OCI-LY1 (cell line): ENCODE data around the gene PCDHGA2.
"Not testable (repeated sequence)": the region's sequence is repeated elsewhere in the genome, so short reads cannot be mapped to it uniquely, and the experiment has no call there.

Experiments used
- H2AFZ ChIP-seq: fragments of 200-600 bp; sonication (generic), shearing (Covaris generic); 2 replicates; pipeline ENCODE4 v1.6.0; 2014; ENCODE audit warnings: antibody characterized with exemption, mild to moderate bottlenecking, low read length
- H3F3A ChIP-seq: fragments of 200-600 bp; sonication (generic), shearing (Covaris generic); 2 replicates; pipeline ENCODE4 v1.6.0; 2014; ENCODE audit warnings: mild to moderate bottlenecking, antibody characterized with exemption, low read length, moderate library complexity; ENCODE audit not compliant: insufficient read depth
- H3K27ac ChIP-seq: fragments of 200-600 bp; sonication (generic); 2 replicates; pipeline ENCODE4 v1.5.1; 2014; ENCODE audit warnings: low read length, mixed run types, mild to moderate bottlenecking, low read depth; ENCODE audit not compliant: poor library complexity, severe bottlenecking
- H3K27me3 ChIP-seq: fragments of 200-600 bp; sonication (generic); 2 replicates; pipeline ENCODE4 v1.6.0; 2014; ENCODE audit warnings: antibody characterized with exemption, mild to moderate bottlenecking, low read length, moderate library complexity; ENCODE audit not compliant: insufficient read depth
- H3K36me3 ChIP-seq: fragments of 200-600 bp; sonication (generic); 2 replicates; pipeline ENCODE4 v1.6.1; 2014; ENCODE audit warnings: mild to moderate bottlenecking, antibody characterized with exemption, low read length, moderate library complexity, mixed read lengths; ENCODE audit not compliant: insufficient read depth
- H3K4me1 ChIP-seq: fragments of 200-600 bp; sonication (generic); 2 replicates; pipeline ENCODE4 v1.5.1; 2014; ENCODE audit warnings: mild to moderate bottlenecking, low read length, moderate library complexity; ENCODE audit not compliant: insufficient read depth, severe bottlenecking
- H3K4me2 ChIP-seq: fragments of 200-600 bp; sonication (generic), shearing (Covaris generic); 2 replicates; pipeline ENCODE4 v1.6.1; 2014; ENCODE audit warnings: low read length
- H3K4me3 ChIP-seq: fragments of 200-600 bp; sonication (generic); 2 replicates; pipeline ENCODE4 v1.5.1; 2014; ENCODE audit warnings: low read length, low read depth, mild to moderate bottlenecking, mixed read lengths; ENCODE audit not compliant: poor library complexity, severe bottlenecking
- H3K79me2 ChIP-seq: fragments of 200-600 bp; shearing (Covaris generic); 2 replicates; pipeline ENCODE4 v1.6.1; 2016; ENCODE audit warnings: mixed run types, low read length, mixed read lengths; ENCODE audit not compliant: insufficient read depth
- H3K9ac ChIP-seq: fragments of 200-600 bp; sonication (generic), shearing (Covaris generic); 2 replicates; pipeline ENCODE4 v1.6.1; 2014; ENCODE audit warnings: mild to moderate bottlenecking, low read length, mixed read lengths
- H3K9me2 ChIP-seq: fragments of 200-600 bp; sonication (generic), shearing (Covaris generic); 2 replicates; pipeline ENCODE4 v1.6.1; 2014; ENCODE audit warnings: low read depth, mild to moderate bottlenecking, low read length, mixed read lengths
- H3K9me3 ChIP-seq: fragments of 200-600 bp; shearing (Covaris generic); 2 replicates; pipeline ENCODE4 v1.6.1; 2014; ENCODE audit warnings: low read length, mixed read lengths
- H4K20me1 ChIP-seq: fragments of 200-600 bp; sonication (generic), shearing (Covaris generic); 2 replicates; pipeline ENCODE4 v1.6.0; 2016; ENCODE audit warnings: mild to moderate bottlenecking, low read length; ENCODE audit not compliant: insufficient read depth
- CTCF ChIP-seq: fragments of 200-600 bp; sonication (generic), shearing (Covaris generic); IDR thresholded peaks from 2 replicates; pipeline ENCODE4 v1.5.1; 2017; ENCODE audit warnings: mild to moderate bottlenecking, antibody characterized with exemption, low read length, moderate library complexity, mixed read lengths
- EZH2 ChIP-seq: fragments of 200-600 bp; sonication (generic), shearing (Covaris generic); IDR thresholded peaks from 2 replicates; pipeline ENCODE4 v1.8.0; 2017; ENCODE audit warnings: borderline replicate concordance, mixed run types, mild to moderate bottlenecking, antibody characterized with exemption, low read length, moderate library complexity, mixed read lengths

PCDHGA2 gene

GRCh38 chr5:141345327-141345726, 6.8 kb downstream of the PCDHGA2 start:
- no peak overlapping the region for H3K9ac ChIP-seq
- TF ChIP-seq CTCF (no peak), EZH2 (no peak)
- H3K4me3 ChIP-seq, result no peak overlapping the region
- H3K79me2 ChIP-seq, result no peaks in the 10 kb centered on the region
- H2AFZ ChIP-seq, result no peak overlapping the region
- H3K27ac ChIP-seq, result no peak overlapping the region
- no peaks in the 10 kb centered on the region for H3F3A ChIP-seq
- no peak overlapping the region for H3K4me2 ChIP-seq
- no peaks in the 10 kb centered on the region for H3K36me3 ChIP-seq
- H3K4me1 ChIP-seq, result peaks cover under 1% of the 10 kb centered on the region
- H4K20me1 ChIP-seq, result no peaks in the 10 kb centered on the region
- peaks cover 12% of the 10 kb centered on the region; the same call in 1 of the 2 replicates for H3K9me3 ChIP-seq
- H3K27me3 ChIP-seq, result no peaks in the 10 kb centered on the region
- no peaks in the 10 kb centered on the region for H3K9me2 ChIP-seq

- not testable (repeated sequence) for H3K79me2 ChIP-seq, H3K4me1 ChIP-seq, H4K20me1 ChIP-seq, H3K4me2 ChIP-seq, H3K27me3 ChIP-seq, H3F3A ChIP-seq, H2AFZ ChIP-seq, H3K9me2 ChIP-seq, H3K9ac ChIP-seq, H3K27ac ChIP-seq, H3K4me3 ChIP-seq, H3K36me3 ChIP-seq
- H3K9me3 ChIP-seq, result peaks cover 16% of the 10 kb centered on the region; the same call in 1 of the 2 replicates
Observed at GRCh38 chr5:141346017-141346416, 7.5 kb downstream of the PCDHGA2 start.

GRCh38 chr5:141349917-141350619, 11.5 kb downstream of the PCDHGA2 start, which contains the start of gene PCDHGB1:
Gene PCDHGB1 (plus strand): TSS chr5:141350099. CDS start chr5:141350261, 162 bp downstream.
- no peaks in the 10 kb centered on the region for H3K79me2 ChIP-seq
- peak within 1 kb of the TSS; percentile 77 for H3K4me2 ChIP-seq
- H3K27ac ChIP-seq, result no peak within 1 kb of the TSS
- no peaks in the 10 kb centered on the region for H3K27me3 ChIP-seq
- H3K9me3 ChIP-seq, result peaks cover 14% of the 10 kb centered on the region
- no peaks in the 10 kb centered on the region for H3K9me2 ChIP-seq
- H3K36me3 ChIP-seq, result peaks cover 16% of the 10 kb centered on the region
- peak within 1 kb of the TSS; percentile 79 for H3K9ac ChIP-seq
- TF ChIP-seq CTCF (peak; percentile 78), EZH2 (no peak)
- H3K4me1 ChIP-seq, result peaks cover 6% of the 10 kb centered on the region
- no peaks in the 10 kb centered on the region for H4K20me1 ChIP-seq
- H3K4me3 ChIP-seq, result peak within 1 kb of the TSS; percentile 80
- H2AFZ ChIP-seq, result peak within 1 kb of the TSS; percentile 88; the same call in 1 of the 2 replicates
- H3F3A ChIP-seq, result no peaks in the 10 kb centered on the region

DNA sequence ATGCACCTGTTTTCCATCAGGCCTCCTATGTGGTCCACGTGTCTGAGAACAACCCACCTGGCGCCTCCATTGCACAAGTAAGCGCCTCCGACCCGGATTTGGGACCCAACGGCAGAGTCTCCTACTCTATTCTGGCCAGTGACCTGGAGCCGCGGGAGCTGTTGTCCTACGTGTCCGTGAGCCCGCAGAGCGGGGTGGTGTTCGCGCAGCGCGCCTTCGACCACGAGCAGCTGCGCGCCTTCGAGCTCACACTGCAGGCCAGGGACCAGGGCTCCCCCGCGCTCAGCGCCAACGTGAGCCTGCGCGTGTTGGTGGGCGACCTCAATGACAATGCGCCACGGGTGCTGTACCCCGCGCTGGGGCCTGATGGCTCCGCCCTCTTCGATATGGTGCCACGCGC, 13.0 kb downstream of the PCDHGA2 start:
- no peak overlapping the region for H3K4me3 ChIP-seq
- no peak overlapping the region for H2AFZ ChIP-seq
- TF ChIP-seq EZH2, result no peak
- TF ChIP-seq CTCF, result no peak
- H3K9me3 ChIP-seq, result peaks cover 23% of the 10 kb centered on the region
- no peaks in the 10 kb centered on the region for H3K79me2 ChIP-seq
- no peaks in the 10 kb centered on the region for H3F3A ChIP-seq
- no peaks in the 10 kb centered on the region for H4K20me1 ChIP-seq
- no peak overlapping the region for H3K4me2 ChIP-seq
- no peak overlapping the region for H3K9ac ChIP-seq
- no peaks in the 10 kb centered on the region for H3K9me2 ChIP-seq
- peaks cover 6% of the 10 kb centered on the region for H3K4me1 ChIP-seq
- peaks cover 23% of the 10 kb centered on the region for H3K36me3 ChIP-seq
- H3K27me3 ChIP-seq, result no peaks in the 10 kb centered on the region
- no peak overlapping the region for H3K27ac ChIP-seq
